Neural cell (in vitro differentiated cells): ENCODE data around the gene ANGEL1.

ENCODE experiments used
- POLR2AphosphoS5 ChIP-seq: IDR thresholded peaks from 2 replicates; pipeline ENCODE4 v1.6.1; 2012
- TAF1 ChIP-seq: IDR thresholded peaks from 2 replicates; pipeline ENCODE4 v1.6.1; 2012; ENCODE audit warnings: low read depth

DNA sequence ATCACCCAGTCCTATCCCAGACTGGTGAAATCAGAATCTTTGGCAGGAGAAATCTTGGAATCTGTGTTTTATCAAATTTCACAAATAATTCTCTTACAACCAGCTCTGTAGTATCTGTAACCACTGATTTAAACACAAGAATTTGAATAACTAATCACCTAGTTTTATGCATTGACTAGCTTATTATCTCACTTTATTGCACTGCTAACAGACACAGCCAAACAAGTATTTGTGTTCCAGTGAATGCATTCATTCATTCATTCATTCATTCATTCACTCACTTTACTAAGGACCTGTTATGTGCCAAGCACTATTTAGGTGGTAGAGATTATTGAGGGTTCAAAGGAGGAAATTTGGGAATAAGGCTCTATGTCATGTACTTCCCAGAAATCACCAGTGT is 29.7 kb upstream of the ANGEL1 start:
- TF ChIP-seq POLR2AphosphoS5 (no peak), TAF1 (no peak)
